Hematopoietic multipotent progenitor cell treated with erythropoietin and hydrocortisone succinate and interleukin-3 and kit ligand, for 17 days (in vitro differentiated cells): ENCODE measurements around the gene RMND5B.
A peak's percentile ranks its signal among the peaks of the same experiment; 100 is the strongest.
"Not testable (repeated sequence)": the region's sequence is repeated elsewhere in the genome, so short reads cannot be mapped to it uniquely, and the experiment has no call there.

Experiments
- DNase-seq: peaks from one replicate; pipeline ENCODE4 v3.0.0-alpha.2; 2015; ENCODE audit warnings: low spot score

RMND5B gene, protein sequence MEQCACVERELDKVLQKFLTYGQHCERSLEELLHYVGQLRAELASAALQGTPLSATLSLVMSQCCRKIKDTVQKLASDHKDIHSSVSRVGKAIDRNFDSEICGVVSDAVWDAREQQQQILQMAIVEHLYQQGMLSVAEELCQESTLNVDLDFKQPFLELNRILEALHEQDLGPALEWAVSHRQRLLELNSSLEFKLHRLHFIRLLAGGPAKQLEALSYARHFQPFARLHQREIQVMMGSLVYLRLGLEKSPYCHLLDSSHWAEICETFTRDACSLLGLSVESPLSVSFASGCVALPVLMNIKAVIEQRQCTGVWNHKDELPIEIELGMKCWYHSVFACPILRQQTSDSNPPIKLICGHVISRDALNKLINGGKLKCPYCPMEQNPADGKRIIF

GRCh38 chr5:178130576-178131445, at the start of gene RMND5B:
Gene RMND5B, plus strand, starts transcription at chr5:178131014. Its CDS starts 7,106 bp downstream, at chr5:178138120.
- peak; percentile 79 for DNase-seq

- no peak for DNase-seq
Measured at GRCh38 chr5:178081571-178082243, 49.1 kb upstream of the RMND5B start.

DNA sequence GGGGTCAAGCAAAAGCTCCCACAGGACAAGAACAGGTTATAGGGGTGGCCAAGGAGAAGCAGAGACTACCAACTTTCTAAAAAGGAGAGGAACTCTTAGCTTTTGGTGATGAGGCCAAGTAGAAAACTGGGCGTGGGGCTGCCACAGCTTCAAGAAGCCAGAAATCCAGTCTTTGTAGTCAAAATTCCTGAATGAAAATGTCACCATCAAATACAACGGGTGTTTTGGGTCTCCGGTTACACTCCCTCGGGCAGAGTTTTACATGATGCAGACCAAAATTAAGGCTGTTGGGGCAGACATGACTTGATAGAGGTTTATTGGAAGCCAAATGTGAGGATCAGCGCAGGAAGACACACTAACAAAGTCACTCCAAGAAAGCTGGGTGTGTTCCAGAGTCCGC, 46.9 kb upstream of the RMND5B start:
- DNase-seq = no peak

GRCh38 chr5:178085316-178085715, 45.5 kb upstream of the RMND5B start:
- no peak for DNase-seq

- no peak for DNase-seq
Measured at GRCh38 chr5:178086266-178086665, 44.5 kb upstream of the RMND5B start.

DNA sequence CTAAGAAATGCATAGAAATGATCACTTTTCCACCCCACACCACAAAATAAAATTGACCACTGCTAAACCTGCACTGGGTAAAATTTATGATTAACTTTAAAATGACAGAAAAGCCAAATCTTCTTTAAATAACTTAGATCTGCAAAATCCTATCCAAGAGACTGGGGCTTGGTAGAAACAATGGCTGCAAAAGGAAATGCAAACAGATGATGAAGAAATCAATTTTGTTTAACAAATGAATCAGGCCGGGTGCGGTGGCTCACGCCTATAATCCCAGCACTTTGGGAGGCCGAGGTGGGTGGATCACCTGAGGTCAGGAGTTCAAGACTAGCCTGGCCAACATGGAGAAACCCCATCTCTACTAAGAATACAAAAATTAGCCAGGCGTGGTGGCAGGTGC, 43.6 kb upstream of the RMND5B start:
- not testable (repeated sequence) for DNase-seq

- DNase-seq = no peak
Measured at GRCh38 chr5:178090856-178091255, 40.0 kb upstream of the RMND5B start.

- no peak for DNase-seq
Measured at GRCh38 chr5:178093134-178093533, 37.7 kb upstream of the RMND5B start.

DNA sequence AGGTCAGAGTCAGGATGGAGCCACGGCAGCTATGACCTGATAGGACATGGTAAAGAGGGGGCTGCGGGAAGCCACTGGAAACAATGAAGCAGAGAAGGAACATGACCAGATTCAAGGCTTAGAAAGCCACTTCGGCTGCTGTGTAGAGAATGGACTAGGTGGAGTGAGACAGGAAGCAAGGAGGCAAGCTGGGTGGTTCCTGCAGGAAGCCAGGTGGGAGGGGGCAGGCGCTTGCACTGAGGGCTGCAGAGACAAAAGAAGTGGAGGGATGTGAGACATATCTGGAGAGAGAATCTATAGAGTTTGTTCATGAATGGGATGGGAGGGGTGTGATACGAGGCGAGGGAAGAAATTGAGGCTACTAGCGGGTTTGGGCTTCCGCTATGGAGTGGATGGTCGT, 36.5 kb upstream of the RMND5B start:
- DNase-seq = no peak

DNA sequence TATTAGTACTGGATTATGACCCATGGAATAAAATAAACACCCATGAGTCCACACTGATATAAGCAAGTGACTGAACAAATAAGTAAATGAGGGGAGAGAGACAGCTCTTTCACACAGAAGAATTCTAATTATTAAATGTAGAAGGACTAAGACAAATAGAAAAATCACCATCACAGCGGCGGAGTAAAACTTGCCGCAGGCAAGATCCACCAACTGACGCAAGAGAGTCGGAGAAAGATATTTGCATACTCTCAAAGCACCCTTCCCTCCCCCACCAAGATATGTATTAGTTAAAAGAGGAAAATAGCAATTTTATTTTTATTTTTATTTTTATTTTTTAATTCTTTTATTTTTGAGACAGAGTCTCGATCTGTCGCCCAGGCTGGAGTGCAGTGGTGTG, 32.1 kb upstream of the RMND5B start:
- DNase-seq = no peak

- no peak for DNase-seq
Measured at GRCh38 chr5:178103612-178104011, 27.2 kb upstream of the RMND5B start.

DNA sequence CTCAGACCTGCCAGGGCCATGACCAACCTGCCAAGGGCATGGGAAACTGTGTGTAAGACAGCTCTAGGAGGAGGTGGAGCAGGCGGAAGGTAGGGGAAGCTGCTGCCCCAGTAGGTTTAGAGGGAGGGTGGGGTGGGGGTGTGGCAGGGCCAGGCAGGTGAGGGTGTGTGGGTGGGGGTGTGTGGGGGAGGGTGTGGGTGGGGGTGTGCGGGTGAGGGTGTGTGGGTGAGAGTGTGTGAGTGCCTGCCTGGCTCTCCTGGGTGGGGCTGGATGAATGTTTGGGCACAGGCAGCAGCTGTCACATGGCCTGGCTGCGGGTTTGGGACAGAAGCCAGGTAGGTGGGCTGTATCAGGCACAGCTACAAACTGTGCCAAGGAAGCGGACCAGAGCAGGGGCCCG, 26.3 kb upstream of the RMND5B start:
- no peak for DNase-seq

GRCh38 chr5:178106086-178106485, 24.7 kb upstream of the RMND5B start:
- no peak for DNase-seq

- no peak for DNase-seq
Measured at GRCh38 chr5:178106556-178107239, 24.1 kb upstream of the RMND5B start.

GRCh38 chr5:178107756-178108310, 23.0 kb upstream of the RMND5B start:
- no peak for DNase-seq

- DNase-seq = no peak
Measured at GRCh38 chr5:178108446-178108845, 22.4 kb upstream of the RMND5B start.

DNA sequence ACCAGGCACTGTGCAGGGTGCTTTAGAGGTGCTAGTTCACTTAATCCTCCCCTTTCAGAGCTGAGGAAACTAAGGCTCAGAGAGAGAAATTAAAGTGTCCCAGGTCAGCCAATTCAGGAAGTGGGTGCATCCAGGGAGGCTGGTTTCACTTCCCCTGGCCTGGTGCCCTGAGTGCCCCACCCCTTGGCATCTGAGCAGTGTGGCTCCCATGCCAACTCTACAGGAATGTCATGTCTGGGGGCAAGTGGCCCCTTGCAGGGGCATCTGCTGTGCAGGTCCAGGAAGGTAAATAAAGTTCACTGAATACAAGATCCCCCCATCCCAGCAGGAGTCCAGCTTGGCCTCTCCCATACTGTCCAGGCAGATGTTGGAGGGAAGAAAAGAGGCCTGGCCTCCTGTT, 21.8 kb upstream of the RMND5B start:
- no peak for DNase-seq

DNA sequence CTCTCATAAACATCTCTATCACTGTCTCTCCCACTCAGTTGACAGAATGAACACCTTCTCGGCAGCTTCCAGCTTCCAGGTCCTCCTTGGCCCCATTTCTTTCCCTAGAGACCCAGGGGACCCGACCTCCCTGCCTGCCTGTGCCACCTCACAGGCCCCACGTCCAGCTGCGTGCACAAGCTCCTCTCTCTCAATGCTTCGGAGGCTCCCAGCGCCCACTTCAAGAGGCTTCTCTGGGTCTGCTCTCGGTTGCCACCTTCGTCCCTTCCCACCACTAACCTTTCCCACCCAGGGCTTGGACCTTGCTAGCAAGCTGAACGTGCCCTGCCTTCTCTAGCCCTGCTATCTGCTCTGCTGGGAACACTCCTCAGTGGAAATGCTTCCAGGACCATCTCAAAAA, 20.3 kb upstream of the RMND5B start:
- no peak for DNase-seq

DNA sequence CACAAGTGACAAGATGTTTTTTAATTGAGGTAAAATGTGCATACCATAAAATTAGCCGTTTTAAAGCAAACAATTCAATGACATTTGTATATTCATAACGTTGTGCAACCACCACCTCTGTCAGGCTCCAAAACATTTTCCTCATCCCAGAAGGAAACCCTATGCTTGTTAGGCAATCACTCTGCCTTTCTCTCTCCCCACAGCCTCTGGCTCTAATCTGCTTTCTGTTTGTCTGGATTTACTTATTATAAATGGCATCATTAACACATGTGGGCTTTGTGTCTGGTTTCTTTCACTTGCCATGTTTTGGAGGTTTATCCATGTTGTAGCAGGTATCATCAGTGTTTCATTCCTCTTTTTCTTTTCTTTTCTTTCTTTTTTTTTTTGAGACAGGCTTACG, 18.9 kb upstream of the RMND5B start:
- no peak for DNase-seq

- DNase-seq = no peak
Measured at GRCh38 chr5:178112545-178112944, 18.3 kb upstream of the RMND5B start.

DNA sequence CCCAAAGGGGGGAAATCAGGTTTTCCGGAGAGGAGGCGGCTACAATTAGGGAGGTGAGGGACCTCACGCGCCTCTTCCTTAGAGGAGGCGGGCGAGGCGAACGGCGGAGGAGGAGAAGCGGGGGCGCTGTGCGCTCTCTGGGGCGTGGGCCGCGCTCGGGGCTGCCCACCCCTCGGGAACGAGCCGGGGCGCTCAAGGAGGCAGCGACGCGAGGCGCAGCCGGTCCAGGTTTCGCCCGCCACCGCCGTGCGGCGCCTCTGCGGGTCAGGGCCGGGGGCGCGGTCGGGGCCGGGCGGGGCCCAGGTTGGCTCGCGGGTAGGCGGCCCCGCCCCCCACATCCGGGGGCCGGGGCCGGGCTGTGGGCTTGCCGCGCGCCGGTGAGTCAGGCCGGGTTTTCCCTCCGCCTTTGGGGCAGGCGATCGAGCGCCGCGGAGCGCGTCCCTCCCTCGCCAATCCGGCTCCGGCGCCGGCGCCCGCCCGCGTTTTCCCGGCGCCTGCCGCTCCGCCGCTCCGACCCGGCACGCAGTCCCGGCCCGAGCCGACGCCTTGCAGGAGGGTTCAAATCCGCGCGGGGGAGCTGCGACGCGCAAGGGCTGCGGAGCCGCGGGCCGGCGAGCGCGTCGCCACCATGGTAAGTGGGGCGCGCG, 17.6 kb upstream of the RMND5B start, which contains the start of gene N4BP3:
TSS of gene N4BP3 (plus strand) at position 392 of the 647 bp plus-strand sequence. CDS start 6,052 bp downstream, outside the sequence.
- no peak for DNase-seq
